ENCODE measurements around the gene PAPOLA. TPM values are rescaled to one million over a fixed set of nuclear protein-coding genes. Genes with fewer than 3 reads are reported as not detected.
A peak's percentile ranks its signal among the peaks of the same experiment; 100 is the strongest.

PAPOLA gene
- total RNA-seq, 1 experiment from 2014 or later = 207 TPM

- Mint-ChIP-seq H3K4me3 (ENCODE audit: unreplicated experiment) (no peak overlapping the region), H3K9me3 (ENCODE audit: unreplicated experiment) (no peaks in the 10 kb centered on the region), H3K36me3 (ENCODE audit: insufficient read depth, unreplicated experiment) (no peaks in the 10 kb centered on the region), H3K27ac (ENCODE audit: unreplicated experiment) (no peak overlapping the region), H3K4me1 (ENCODE audit: low read depth, unreplicated experiment) (no peaks in the 10 kb centered on the region), H3K27me3 (ENCODE audit: insufficient read depth, unreplicated experiment) (peaks cover 7% of the 10 kb centered on the region)
- POLR2A ChIA-PET = no interaction called here
- no peak overlapping the region for H3K4me3 ChIP-seq (ENCODE audit: low read depth, low read length)
- no peaks in the 10 kb centered on the region for H3K9me3 ChIP-seq
- TF ChIP-seq CTCF (IDR thresholded peaks at IDR 0.05; ENCODE audit: insufficient read depth in 1 of 2, low read depth in 1 of 2, low read length in 1 of 2, severe bottlenecking in 1 of 2, unreplicated experiment in 1 of 2) = no peak
- H3K27me3 ChIP-seq (replicated peaks; ENCODE audit: control insufficient read depth, insufficient read depth, low read length) = no peaks in the 10 kb centered on the region
- intact Hi-C loops (cut with micrococcal nuclease; ENCODE audit: unreplicated experiment) = loop anchor here (1.0 kb wide), 4 partner anchors 83 to 269 kb away; no protein-coding TSS in a partner anchor
- no TSS peak for BruUV-seq (replicated peaks)
- H3K4me1 ChIP-seq = no peaks in the 10 kb centered on the region
- no peaks in the 10 kb centered on the region for H3K36me3 ChIP-seq (ENCODE audit: control insufficient read depth, insufficient read depth, low read length)
- CTCF ChIA-PET = interaction anchor here (0.8 to 1.6 kb wide), 3 partner anchors 17 to 269 kb away, joined by 3 to 9 read pairs (median 3); no protein-coding TSS in a partner anchor
- DNase-seq = no peak
Observed at GRCh38 chr14:96583569-96584041, 81.4 kb downstream of the PAPOLA start.

- CTCF ChIA-PET = interaction anchor here (0.9 to 1.6 kb wide), 2 partner anchors 156 to 268 kb away, joined by 3 to 9 read pairs; no protein-coding TSS in a partner anchor
- TF ChIP-seq CTCF (IDR thresholded peaks at IDR 0.05; ENCODE audit: insufficient read depth in 1 of 2, low read depth in 1 of 2, low read length in 1 of 2, severe bottlenecking in 1 of 2, unreplicated experiment in 1 of 2) = peak; percentile 74 to 90
Observed at GRCh38 chr14:96584199-96584906, 82.2 kb downstream of the PAPOLA start.

GRCh38 chr14:96584907-96585671 is 82.9 kb downstream of the PAPOLA start:
- H3K4me1 Mint-ChIP-seq (ENCODE audit: low read depth, unreplicated experiment) = no peaks in the 10 kb centered on the region
- H3K27ac Mint-ChIP-seq (ENCODE audit: unreplicated experiment) = no peak overlapping the region
- no peaks in the 10 kb centered on the region for H3K27me3 ChIP-seq (replicated peaks; ENCODE audit: control insufficient read depth, insufficient read depth, low read length)
- H3K27me3 Mint-ChIP-seq (ENCODE audit: insufficient read depth, unreplicated experiment) = peaks cover 7% of the 10 kb centered on the region
- H3K4me1 ChIP-seq = no peaks in the 10 kb centered on the region
- H3K9me3 ChIP-seq = no peaks in the 10 kb centered on the region
- no peaks in the 10 kb centered on the region for H3K36me3 ChIP-seq (ENCODE audit: control insufficient read depth, insufficient read depth, low read length)
- no peak for DNase-seq
- CTCF ChIA-PET = no interaction called here
- intact Hi-C loops (cut with micrococcal nuclease; ENCODE audit: unreplicated experiment) = loop anchor here (1.0 kb wide), 4 partner anchors 81 to 267 kb away; no protein-coding TSS in a partner anchor
- no peaks in the 10 kb centered on the region for H3K9me3 Mint-ChIP-seq (ENCODE audit: unreplicated experiment)
- no peaks in the 10 kb centered on the region for H3K36me3 Mint-ChIP-seq (ENCODE audit: insufficient read depth, unreplicated experiment)
- no peak overlapping the region for H3K4me3 Mint-ChIP-seq (ENCODE audit: unreplicated experiment)
- BruUV-seq (replicated peaks) = no TSS peak
- POLR2A ChIA-PET = no interaction called here
- H3K4me3 ChIP-seq (ENCODE audit: low read depth, low read length) = no peak overlapping the region
- TF ChIP-seq CTCF (IDR thresholded peaks at IDR 0.05; ENCODE audit: insufficient read depth in 1 of 2, low read depth in 1 of 2, low read length in 1 of 2, severe bottlenecking in 1 of 2, unreplicated experiment in 1 of 2) = no peak

More at GRCh38 chr14:96584199-96584906, 82.2 kb downstream of the PAPOLA start:
- Histone ChIP-seq H3K4me1 (no peaks in the 10 kb centered on the region), H3K27me3 (replicated peaks; ENCODE audit: control insufficient read depth, insufficient read depth, low read length) (no peaks in the 10 kb centered on the region), H3K36me3 (ENCODE audit: control insufficient read depth, insufficient read depth, low read length) (no peaks in the 10 kb centered on the region), H3K4me3 (ENCODE audit: low read depth, low read length) (no peak overlapping the region), H3K9me3 (no peaks in the 10 kb centered on the region)
- no peak overlapping the region for H3K4me3 Mint-ChIP-seq (ENCODE audit: unreplicated experiment)
- peak; percentile 74 to 84 for DNase-seq
- no peaks in the 10 kb centered on the region for H3K9me3 Mint-ChIP-seq (ENCODE audit: unreplicated experiment)
- BruUV-seq (replicated peaks) = no TSS peak
- intact Hi-C loops (cut with micrococcal nuclease; ENCODE audit: unreplicated experiment) = loop anchor here (1.0 kb wide), 4 partner anchors 82 to 268 kb away; no protein-coding TSS in a partner anchor
- no peaks in the 10 kb centered on the region for H3K36me3 Mint-ChIP-seq (ENCODE audit: insufficient read depth, unreplicated experiment)
- H3K27me3 Mint-ChIP-seq (ENCODE audit: insufficient read depth, unreplicated experiment) = peaks cover 7% of the 10 kb centered on the region
- POLR2A ChIA-PET = no interaction called here
- no peaks in the 10 kb centered on the region for H3K4me1 Mint-ChIP-seq (ENCODE audit: low read depth, unreplicated experiment)
- no peak overlapping the region for H3K27ac Mint-ChIP-seq (ENCODE audit: unreplicated experiment)

Measured in Caco-2 (cell line).